ENCODE results near the gene OR8K3.

The OR8K3 gene

GRCh38 chr11:56314844-56315243 lies at the start of gene OR8K3:
Gene OR8K3, plus strand, starts transcription at chr11:56315144. Its CDS starts 3,163 bp downstream, at chr11:56318307.
- TF ChIP-seq CTCF (IDR thresholded peaks at IDR 0.05; ENCODE audit: low read depth, low read length, missing control alignments) = no peak
- DNase-seq (ENCODE audit: extremely low read depth, low read depth) = no peak
- H3K4me3 ChIP-seq (replicated peaks; ENCODE audit: low read depth, low read length) = no peak within 1 kb of the TSS

GRCh38 chr11:56271092-56271491 lies 43.9 kb upstream of the OR8K3 start:
- TF ChIP-seq CTCF (IDR thresholded peaks at IDR 0.05; ENCODE audit: low read depth, low read length, missing control alignments) = no peak
- no peak overlapping the region for H3K4me3 ChIP-seq (replicated peaks; ENCODE audit: low read depth, low read length)
- DNase-seq (ENCODE audit: extremely low read depth, low read depth) = no peak

GRCh38 chr11:56273854-56274253 lies 41.1 kb upstream of the OR8K3 start, which contains the start of gene OR5T1:
Gene OR5T1, plus strand, starts transcription at chr11:56274154. Its CDS starts 1,485 bp downstream, at chr11:56275639.
- no peak for DNase-seq (ENCODE audit: extremely low read depth, low read depth)
- no peak for TF ChIP-seq CTCF (IDR thresholded peaks at IDR 0.05; ENCODE audit: low read depth, low read length, missing control alignments)
- H3K4me3 ChIP-seq (replicated peaks; ENCODE audit: low read depth, low read length) = no peak within 1 kb of the TSS

GRCh38 chr11:56292154-56292553 lies 22.8 kb upstream of the OR8K3 start, which contains the start of gene OR8H1:
Gene OR8H1, minus strand, starts transcription at chr11:56292254. Its CDS starts 1,192 bp downstream, at chr11:56291062.
- DNase-seq (ENCODE audit: extremely low read depth, low read depth) = no peak
- TF ChIP-seq CTCF (IDR thresholded peaks at IDR 0.05; ENCODE audit: low read depth, low read length, missing control alignments) = no peak

GRCh38 chr11:56296898-56297297 lies 18.0 kb upstream of the OR8K3 start:
- DNase-seq (ENCODE audit: extremely low read depth, low read depth) = no peak
- H3K4me3 ChIP-seq (replicated peaks; ENCODE audit: low read depth, low read length) = no peak overlapping the region
- TF ChIP-seq CTCF (IDR thresholded peaks at IDR 0.05; ENCODE audit: low read depth, low read length, missing control alignments) = no peak

More at GRCh38 chr11:56292154-56292553, 22.8 kb upstream of the OR8K3 start, which contains the start of gene OR8H1:
- no peak within 1 kb of the TSS for H3K4me3 ChIP-seq (replicated peaks; ENCODE audit: low read depth, low read length)

GRCh38 chr11:56307836-56308235 lies 7.1 kb upstream of the OR8K3 start:
- no peak for DNase-seq (ENCODE audit: extremely low read depth, low read depth)
- no peak for TF ChIP-seq CTCF (IDR thresholded peaks at IDR 0.05; ENCODE audit: low read depth, low read length, missing control alignments)
- no peak overlapping the region for H3K4me3 ChIP-seq (replicated peaks; ENCODE audit: low read depth, low read length)

Data from HFF-Myc (cell line).